Measurements from ENCODE around the gene DDX49. TPM values are rescaled to one million over a fixed set of nuclear protein-coding genes. Genes with fewer than 3 reads are reported as not detected.
A peak's percentile ranks its signal among the peaks of the same experiment; 100 is the strongest.

Gene DDX49, protein sequence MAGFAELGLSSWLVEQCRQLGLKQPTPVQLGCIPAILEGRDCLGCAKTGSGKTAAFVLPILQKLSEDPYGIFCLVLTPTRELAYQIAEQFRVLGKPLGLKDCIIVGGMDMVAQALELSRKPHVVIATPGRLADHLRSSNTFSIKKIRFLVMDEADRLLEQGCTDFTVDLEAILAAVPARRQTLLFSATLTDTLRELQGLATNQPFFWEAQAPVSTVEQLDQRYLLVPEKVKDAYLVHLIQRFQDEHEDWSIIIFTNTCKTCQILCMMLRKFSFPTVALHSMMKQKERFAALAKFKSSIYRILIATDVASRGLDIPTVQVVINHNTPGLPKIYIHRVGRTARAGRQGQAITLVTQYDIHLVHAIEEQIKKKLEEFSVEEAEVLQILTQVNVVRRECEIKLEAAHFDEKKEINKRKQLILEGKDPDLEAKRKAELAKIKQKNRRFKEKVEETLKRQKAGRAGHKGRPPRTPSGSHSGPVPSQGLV
- total RNA-seq (2022) = 87.7 and 98.8 TPM in 2 replicates
- percentile 68 among the genes with signal in this experiment for Bru-seq, nascent RNA
- BruChase-seq, experiment 1, labeled RNA remaining after a 6-hour chase = percentile 81 among the genes with signal in this experiment
- BruChase-seq, experiment 2, labeled RNA remaining after a 2-hour chase = percentile 66 among the genes with signal in this experiment
- long read RNA-seq, transcript DDX49-201 (13 exons, 1,830 nt) = major isoform, 140 of 178 reads
- long read RNA-seq, transcript DDX49-214 (14 exons, 1,912 nt) = minor isoform, 7 of 178 reads
- long read RNA-seq, transcript DDX49-213 (13 exons, 1,691 nt) = minor isoform, 7 of 178 reads
- long read RNA-seq, partial matches to known transcripts = 10 of 178 reads
- long read RNA-seq, other reads (novel, unspliced or antisense) = 13 of 178 reads

GRCh38 chr19:18919086-18919899, at the start of gene DDX49, which contains the start of gene COPE:
DDX49 (plus strand) TSS chr19:18919715; CDS start chr19:18919742, 27 bp downstream.
COPE (minus strand) TSS chr19:18919387; CDS start chr19:18919348, 39 bp downstream.
- Mint-ChIP-seq H3K4me3 (ENCODE audit: unreplicated experiment) (peak within 1 kb of the TSS; percentile 89), H3K27ac (ENCODE audit: low read depth, unreplicated experiment) (peak within 1 kb of the TSS; percentile 91), H3K27me3 (ENCODE audit: insufficient read depth, unreplicated experiment) (no peaks in the 10 kb centered on the region), H3K4me1 (ENCODE audit: insufficient read depth, unreplicated experiment) (peaks cover 14% of the 10 kb centered on the region), H3K9me3 (ENCODE audit: unreplicated experiment) (no peaks in the 10 kb centered on the region), H3K36me3 (ENCODE audit: insufficient read depth, unreplicated experiment) (peaks cover 62% of the 10 kb centered on the region)
- TF ChIP-seq, protein P1, sequence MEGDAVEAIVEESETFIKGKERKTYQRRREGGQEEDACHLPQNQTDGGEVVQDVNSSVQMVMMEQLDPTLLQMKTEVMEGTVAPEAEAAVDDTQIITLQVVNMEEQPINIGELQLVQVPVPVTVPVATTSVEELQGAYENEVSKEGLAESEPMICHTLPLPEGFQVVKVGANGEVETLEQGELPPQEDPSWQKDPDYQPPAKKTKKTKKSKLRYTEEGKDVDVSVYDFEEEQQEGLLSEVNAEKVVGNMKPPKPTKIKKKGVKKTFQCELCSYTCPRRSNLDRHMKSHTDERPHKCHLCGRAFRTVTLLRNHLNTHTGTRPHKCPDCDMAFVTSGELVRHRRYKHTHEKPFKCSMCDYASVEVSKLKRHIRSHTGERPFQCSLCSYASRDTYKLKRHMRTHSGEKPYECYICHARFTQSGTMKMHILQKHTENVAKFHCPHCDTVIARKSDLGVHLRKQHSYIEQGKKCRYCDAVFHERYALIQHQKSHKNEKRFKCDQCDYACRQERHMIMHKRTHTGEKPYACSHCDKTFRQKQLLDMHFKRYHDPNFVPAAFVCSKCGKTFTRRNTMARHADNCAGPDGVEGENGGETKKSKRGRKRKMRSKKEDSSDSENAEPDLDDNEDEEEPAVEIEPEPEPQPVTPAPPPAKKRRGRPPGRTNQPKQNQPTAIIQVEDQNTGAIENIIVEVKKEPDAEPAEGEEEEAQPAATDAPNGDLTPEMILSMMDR (IDR thresholded peaks at IDR 0.05; ENCODE audit: unreplicated experiment) = no peak
- intact Hi-C loops (cut with micrococcal nuclease) = loop anchor here (1.0 kb wide), 1 partner anchor 67 kb away; no protein-coding TSS in a partner anchor
- DNase-seq (ENCODE audit: unreplicated experiment) = peak; percentile 100
- no TSS peak for BruUV-seq (replicated peaks)
- ChIA-PET CTCF (interaction anchor here (0.5 to 3.4 kb wide), 12 partner anchors 9 to 158 kb away, joined by 3 to 32 read pairs (median 3); no protein-coding TSS in a partner anchor), POLR2A (interaction anchor here (0.6 to 4.9 kb wide), 33 partner anchors 9 to 638 kb away, joined by 3 to 37 read pairs (median 5); partner anchors contain the start of genes ELL, HOMER3, JUND and KXD1)

DNA sequence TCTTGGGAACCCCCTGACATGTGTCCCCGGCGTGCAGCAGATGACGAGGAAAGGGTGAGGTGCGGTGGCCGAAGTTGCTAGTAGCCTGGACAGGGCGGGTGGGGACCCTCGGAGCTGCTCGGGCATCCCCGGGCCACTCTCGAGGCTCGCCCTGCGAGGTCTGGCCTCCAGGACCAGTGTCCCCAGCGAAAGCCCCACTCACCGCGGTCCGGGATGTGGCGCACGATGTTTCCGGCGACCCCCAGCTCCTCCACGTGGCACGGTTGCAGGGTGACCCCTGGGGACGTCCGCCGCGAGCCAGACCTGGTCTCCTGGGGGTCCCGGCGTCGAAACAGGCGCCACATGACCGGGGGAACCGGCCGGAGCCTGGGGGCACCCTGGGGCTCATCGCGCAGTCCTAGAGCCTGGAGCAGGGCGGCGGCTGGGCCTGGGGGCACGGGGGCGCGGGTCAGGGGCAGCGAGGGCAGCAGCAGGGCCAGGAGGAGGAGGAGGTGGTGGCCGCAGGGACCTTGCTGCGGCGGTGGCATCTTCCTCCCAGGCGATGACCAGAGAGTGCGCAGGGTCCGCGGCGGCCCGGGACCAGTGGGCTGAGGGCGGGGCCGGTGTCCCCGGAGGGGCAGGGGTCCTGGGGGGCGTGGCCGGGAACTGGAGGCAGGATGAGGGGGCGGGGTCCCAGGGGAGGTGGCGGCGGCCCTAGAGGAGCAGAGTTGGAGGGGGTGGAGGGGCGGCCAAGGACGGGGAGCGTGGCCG, 49.6 kb upstream of the DDX49 start:
- H3K27me3 Mint-ChIP-seq (ENCODE audit: insufficient read depth, unreplicated experiment) = no peaks in the 10 kb centered on the region
- no peak overlapping the region for H3K27ac Mint-ChIP-seq (ENCODE audit: low read depth, unreplicated experiment)
- TF ChIP-seq, protein P1 (IDR thresholded peaks at IDR 0.05; ENCODE audit: unreplicated experiment) = no peak
- ChIA-PET POLR2A (no interaction called here), CTCF (interaction anchor here (0.5 kb wide), 1 partner anchor 431 kb away, joined by 4 read pairs; no protein-coding TSS in a partner anchor)
- no peak overlapping the region for H3K4me3 Mint-ChIP-seq (ENCODE audit: unreplicated experiment)
- no peaks in the 10 kb centered on the region for H3K4me1 Mint-ChIP-seq (ENCODE audit: insufficient read depth, unreplicated experiment)
- no peaks in the 10 kb centered on the region for H3K9me3 Mint-ChIP-seq (ENCODE audit: unreplicated experiment)
- BruUV-seq (replicated peaks) = no TSS peak
- no peak for DNase-seq (ENCODE audit: unreplicated experiment)
- intact Hi-C loops (cut with micrococcal nuclease) = no loop called here
- H3K36me3 Mint-ChIP-seq (ENCODE audit: insufficient read depth, unreplicated experiment) = peaks cover 54% of the 10 kb centered on the region

DNA sequence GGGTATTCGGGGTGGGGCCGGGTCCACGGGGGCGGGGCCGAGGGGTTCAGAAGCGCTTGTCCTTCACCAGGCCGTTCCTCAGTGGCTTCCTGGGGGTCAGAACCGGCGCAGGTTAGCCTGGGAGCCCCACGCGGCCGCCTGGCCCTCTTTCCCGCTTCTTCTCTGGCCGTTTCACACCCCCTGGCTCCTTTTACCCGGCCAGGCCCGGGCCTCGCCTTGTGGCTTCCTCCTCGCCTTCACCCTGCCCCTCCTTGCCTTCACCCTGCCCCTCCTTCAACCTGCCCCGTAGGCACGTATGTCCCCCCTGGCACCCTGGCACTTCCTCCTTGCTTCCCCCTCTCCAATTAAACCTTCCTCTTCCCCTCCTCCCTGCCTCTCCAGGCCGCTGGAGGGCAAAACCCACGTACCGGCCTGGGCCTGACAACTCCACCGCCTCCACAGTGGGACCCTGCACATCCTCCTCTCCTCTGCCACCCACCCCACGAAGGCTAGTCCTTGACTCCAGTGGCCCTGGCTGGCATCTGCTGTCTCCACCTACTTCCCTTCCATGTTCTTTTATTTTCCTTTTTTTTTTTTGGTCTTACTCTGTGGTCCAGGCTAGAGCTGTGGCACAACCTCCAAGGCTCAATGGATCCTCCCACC, 48.9 kb upstream of the DDX49 start:
- H3K27ac Mint-ChIP-seq (ENCODE audit: low read depth, unreplicated experiment) = no peak overlapping the region

More for the DNA sequence above, 48.9 kb upstream of the DDX49 start:
- Mint-ChIP-seq H3K27me3 (ENCODE audit: insufficient read depth, unreplicated experiment) (no peaks in the 10 kb centered on the region), H3K4me3 (ENCODE audit: unreplicated experiment) (no peak overlapping the region), H3K36me3 (ENCODE audit: insufficient read depth, unreplicated experiment) (peaks cover 56% of the 10 kb centered on the region), H3K9me3 (ENCODE audit: unreplicated experiment) (no peaks in the 10 kb centered on the region), H3K4me1 (ENCODE audit: insufficient read depth, unreplicated experiment) (no peaks in the 10 kb centered on the region)
- CTCF ChIA-PET = interaction anchor here (0.7 kb wide), 1 partner anchor 15 kb away, joined by 4 read pairs; no protein-coding TSS in a partner anchor
- POLR2A ChIA-PET = interaction anchor here (1.5 kb wide), 1 partner anchor 12 kb away, joined by 4 read pairs; no protein-coding TSS in a partner anchor
- intact Hi-C loops (cut with micrococcal nuclease) = no loop called here
- DNase-seq (ENCODE audit: unreplicated experiment) = no peak
- no TSS peak for BruUV-seq (replicated peaks)
- TF ChIP-seq, protein P1 (IDR thresholded peaks at IDR 0.05; ENCODE audit: unreplicated experiment) = no peak

All from MCF 10A (cell line).